Measurements from ENCODE around the gene KLRG1.

KLRG1 gene

GRCh38 chr12:8989413-8989812 lies at the start of gene KLRG1:
TSS of gene KLRG1 (plus strand) at chr12:8989546. CDS start at chr12:8989636, 90 bp downstream.
- DNase-seq: peak; percentile 64 to 72

- no peak for DNase-seq
Measured at GRCh38 chr12:8941691-8942478, 47.5 kb upstream of the KLRG1 start.

GRCh38 chr12:8943565-8944186 lies 45.7 kb upstream of the KLRG1 start:
- no peak for DNase-seq

DNA sequence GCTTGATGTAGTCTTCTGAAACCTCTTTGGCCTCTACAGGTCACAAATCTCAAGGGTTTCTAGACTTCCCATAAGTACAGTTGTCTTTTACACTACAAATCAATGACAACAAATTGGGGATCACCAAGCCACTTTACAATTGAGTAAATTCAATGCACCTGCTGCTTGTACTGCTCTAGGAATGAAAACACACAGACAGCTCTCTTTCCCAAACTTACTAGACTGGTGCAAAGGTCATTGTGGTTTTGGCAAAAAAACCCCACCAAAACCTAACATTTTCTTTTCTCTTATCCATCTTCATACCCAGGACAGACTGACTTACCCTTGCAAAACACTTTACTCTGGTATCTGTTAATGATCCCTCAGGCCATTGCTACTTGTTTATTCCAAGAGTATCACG lies 42.6 kb upstream of the KLRG1 start:
- no peak for DNase-seq

- peak in 1 of 2 experiments; percentile 15 for DNase-seq
Measured at GRCh38 chr12:8947737-8948136, 41.6 kb upstream of the KLRG1 start.

GRCh38 chr12:8948701-8949341 lies 40.5 kb upstream of the KLRG1 start:
- DNase-seq: peak; percentile 59 to 76

- peak; percentile 98 to 100 for DNase-seq
Measured at GRCh38 chr12:8949342-8950220, 39.8 kb upstream of the KLRG1 start, which contains the start of gene M6PR. TSS of gene M6PR (minus strand) at chr12:8949645. CDS start at chr12:8946404, 3,241 bp downstream.

DNA sequence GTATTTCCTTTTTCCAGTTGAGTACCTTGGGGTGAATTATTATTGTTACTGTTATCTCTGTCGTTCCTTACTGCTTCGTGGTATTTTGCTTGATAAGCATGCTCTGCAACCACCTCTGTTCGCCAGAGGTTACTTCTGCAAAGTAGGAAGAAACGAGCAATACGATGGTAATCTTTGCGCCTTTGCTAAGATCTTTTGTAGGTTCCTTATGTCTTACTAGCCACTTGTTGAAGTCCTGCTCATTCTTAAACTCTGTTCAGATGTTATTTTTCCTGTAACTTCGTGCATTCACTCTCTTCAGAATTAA lies 39.2 kb upstream of the KLRG1 start:
- DNase-seq: no peak

- DNase-seq: peak; percentile 31 to 34
Measured at GRCh38 chr12:8950702-8951478, 38.5 kb upstream of the KLRG1 start.

DNA sequence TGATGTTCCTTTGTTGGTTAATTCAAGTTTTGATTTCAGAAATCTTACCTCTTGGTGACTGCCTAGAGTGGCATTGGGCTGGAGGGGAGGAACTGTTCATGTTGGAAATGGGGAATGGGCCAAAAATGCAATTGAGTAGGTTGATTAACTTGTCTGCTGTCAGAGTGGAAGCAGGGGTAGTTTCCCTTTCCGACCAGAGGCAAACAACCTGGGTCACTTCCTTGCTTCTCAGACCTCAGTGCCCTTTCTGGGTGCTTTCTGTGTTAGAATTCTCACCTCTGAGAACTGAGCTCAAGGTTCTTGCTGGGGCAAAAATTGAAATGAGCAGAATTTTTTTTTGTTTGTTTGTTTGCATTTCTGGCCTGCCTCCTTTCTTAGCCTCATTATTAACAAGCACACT lies 37.6 kb upstream of the KLRG1 start:
- peak; percentile 12 to 19 for DNase-seq

DNA sequence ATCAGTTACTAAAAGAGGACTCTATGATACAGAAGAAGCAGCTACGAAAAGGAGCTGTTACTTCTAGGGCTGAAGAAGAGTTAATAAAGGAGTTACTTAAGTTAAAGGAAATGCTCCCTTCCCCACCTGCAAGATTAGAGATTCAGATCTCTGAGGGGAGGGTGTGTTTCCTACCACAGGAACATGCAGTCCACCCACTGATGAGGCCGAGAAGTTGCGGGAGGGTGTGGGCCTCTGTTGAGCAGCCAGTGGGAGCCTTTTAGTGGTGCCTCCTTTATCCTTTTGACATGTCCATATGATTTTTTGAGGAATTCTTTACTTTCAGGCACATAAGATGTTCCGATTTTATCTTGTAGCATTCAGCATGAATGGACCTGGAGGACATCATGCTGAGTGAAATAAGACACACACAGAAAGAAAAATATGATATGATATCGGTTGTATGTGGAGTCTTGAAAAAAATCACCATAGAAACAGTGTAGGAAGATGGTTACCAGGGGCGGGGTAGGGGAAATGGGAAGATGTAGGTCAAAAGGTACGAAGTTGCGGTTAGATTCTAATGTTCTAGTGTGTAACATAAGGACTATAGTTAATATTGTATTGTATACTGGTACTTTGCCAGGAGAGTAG lies 35.5 kb upstream of the KLRG1 start:
- DNase-seq: no peak

DNA sequence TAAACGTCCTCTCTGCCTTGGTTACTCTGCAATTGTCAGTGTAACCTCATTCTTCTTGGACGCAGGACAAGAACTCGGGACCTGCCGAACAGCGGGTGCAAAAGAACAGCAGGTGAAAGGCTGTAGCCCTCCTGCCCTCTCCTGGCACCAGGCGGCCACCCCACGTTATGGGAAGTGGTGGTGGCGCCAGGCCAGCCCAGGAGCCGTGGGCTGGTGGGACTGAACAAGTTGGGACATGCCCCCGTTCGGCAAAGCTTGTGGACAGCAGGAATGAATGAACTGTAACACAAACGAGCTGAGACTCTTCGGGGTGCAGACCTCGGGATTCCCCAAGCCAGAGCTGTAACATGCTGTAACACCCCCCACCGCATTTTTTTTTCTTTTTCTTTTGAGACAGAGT lies 33.3 kb upstream of the KLRG1 start:
- no peak for DNase-seq

- no peak for DNase-seq
Measured at GRCh38 chr12:8956772-8957171, 32.6 kb upstream of the KLRG1 start.

GRCh38 chr12:8957561-8957960 lies 31.8 kb upstream of the KLRG1 start:
- DNase-seq: no peak

GRCh38 chr12:8958066-8958465 lies 31.3 kb upstream of the KLRG1 start:
- DNase-seq: peak; percentile 48 to 51

DNA sequence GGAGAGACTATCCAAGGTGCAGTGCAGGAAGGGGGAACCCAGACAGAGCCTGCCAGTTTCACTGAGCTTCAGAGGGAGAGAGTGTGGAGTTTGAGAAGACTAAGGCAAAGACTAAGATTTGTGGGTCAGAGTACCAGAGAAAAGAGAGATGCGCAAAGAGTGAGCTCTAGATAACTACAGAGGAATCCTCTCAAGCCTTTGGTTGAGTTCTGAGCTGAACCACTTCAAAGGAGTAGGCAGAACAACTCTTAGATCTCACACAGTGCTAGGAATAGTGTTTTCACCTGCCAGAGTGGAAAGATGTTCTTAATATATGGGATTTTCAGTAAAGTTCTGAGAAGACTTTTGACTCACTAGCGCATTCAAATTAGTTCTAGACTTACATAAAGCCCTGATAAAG lies 29.2 kb upstream of the KLRG1 start:
- DNase-seq: no peak

DNA sequence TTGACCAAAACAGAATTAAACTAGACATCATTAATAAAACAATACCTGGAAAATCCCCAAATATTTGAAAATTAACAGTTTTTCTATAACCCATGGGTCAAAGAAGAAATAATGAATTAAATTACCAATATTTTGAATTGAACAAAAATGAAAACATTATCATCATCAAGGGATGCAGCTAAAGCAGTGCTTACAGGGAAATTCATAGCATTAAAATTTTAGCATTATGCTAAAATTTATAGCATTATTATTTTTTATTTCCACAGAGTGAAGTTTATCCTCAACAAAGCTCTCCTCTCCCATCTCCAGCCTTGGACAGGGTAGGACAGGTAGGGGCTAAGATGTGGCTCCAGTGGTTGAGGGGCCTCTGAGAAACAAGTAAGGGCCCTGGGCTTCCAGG lies 20.6 kb upstream of the KLRG1 start:
- DNase-seq: no peak

DNA sequence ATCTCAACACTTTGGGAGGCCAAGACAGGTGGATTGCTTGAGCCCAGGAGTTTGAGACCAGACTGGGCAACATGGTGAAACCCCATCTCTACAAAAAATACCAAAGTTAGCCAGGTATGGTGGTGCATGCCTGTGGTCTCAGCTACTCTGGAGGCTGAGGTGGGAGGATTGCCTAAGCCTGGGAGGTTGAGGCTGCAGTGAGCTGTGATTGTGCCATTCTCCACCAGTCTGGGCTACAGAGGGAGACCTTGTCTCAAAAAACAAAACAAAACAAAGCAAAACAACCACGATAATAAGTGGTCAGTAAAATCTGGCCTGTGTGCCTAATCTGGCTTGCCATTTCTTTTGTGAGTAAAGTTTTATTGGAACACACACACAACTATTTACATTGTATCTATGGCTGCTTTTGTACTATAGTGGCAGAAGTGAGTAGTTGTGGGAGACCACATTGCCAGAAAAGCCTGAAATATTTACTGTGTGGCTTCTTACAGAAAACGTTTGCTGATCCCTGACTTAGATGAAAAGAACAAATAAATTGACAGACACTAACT lies 19.4 kb upstream of the KLRG1 start:
- DNase-seq: no peak

- no peak for DNase-seq
Measured at GRCh38 chr12:8970432-8970831, 18.9 kb upstream of the KLRG1 start.

GRCh38 chr12:8980137-8980536 lies 9.2 kb upstream of the KLRG1 start:
- no peak for DNase-seq

- no peak for DNase-seq
Measured at GRCh38 chr12:8985213-8985754, 4.1 kb upstream of the KLRG1 start.

Data from AML-193 (cell line).